Esophagus mucosa (tissue), 1 donor: Measurements from ENCODE around the gene ALKBH3. TPM values are rescaled to one million over a fixed set of nuclear protein-coding genes. Genes with fewer than 3 reads are reported as not detected.

Source experiments
- ATAC-seq: fragments of 200-7000 bp; cut with Tn5 transposase; one replicate; pipeline ENCODE4 v1.9.1; 2020
- total RNA-seq: library from RNA; stranded (reverse); gene quantifications from one replicate; pipeline ENCODE4 v1.2.4, GENCODE V29; 2023
- donor health status: DM: yes; HTN: yes; CAD: no.

The ALKBH3 gene
- total RNA-seq, 1 donor from 2014 or later = 31.9 TPM

DNA sequence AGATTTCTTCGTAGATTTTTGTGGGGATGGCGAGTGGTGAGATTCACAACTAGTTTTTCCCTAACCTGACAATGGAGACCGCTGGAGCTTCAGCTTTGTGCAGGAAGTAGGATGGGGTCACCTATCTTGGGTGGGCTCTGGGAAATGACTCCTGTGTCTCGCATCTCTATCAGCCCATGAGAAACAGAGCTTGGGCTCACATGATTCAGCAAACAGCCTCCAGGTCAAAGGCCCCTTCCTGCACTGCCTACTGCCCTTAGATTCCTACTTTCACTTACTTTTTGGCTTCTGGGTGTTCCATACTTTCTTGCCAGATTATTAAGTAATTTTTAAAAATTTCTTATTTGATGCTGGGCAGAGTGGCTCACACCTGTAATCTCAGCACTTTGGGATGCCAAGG lies 88.1 kb downstream of the ALKBH3 start:
- no peak for ATAC-seq

GRCh38 chr11:43969543-43969942 lies 88.9 kb downstream of the ALKBH3 start:
- ATAC-seq = no peak

Other genes with a start within 250 kb of the ALKBH3 start
- gene HSD17B12, start 200.1 kb upstream of the ALKBH3 start, total RNA-seq = 95.2 TPM
- gene C11orf96, start 61.8 kb downstream of the ALKBH3 start, total RNA-seq = 2.7 TPM
- gene ACCSL, start 167.2 kb downstream of the ALKBH3 start, total RNA-seq = not detected
- 5.9 TPM for gene ACCS, start 185.4 kb downstream of the ALKBH3 start, total RNA-seq
- 28.8 TPM for gene EXT2, start 214.8 kb downstream of the ALKBH3 start, total RNA-seq